GM21786 (cell line): ENCODE measurements around the gene MMP11.

Experiments used
- ATAC-seq: cut with Tn5 transposase; IDR thresholded peaks from one replicate; pipeline ENCODE4 v1.9.1; 2021; ENCODE audit not compliant: unreplicated experiment

Gene MMP11

DNA sequence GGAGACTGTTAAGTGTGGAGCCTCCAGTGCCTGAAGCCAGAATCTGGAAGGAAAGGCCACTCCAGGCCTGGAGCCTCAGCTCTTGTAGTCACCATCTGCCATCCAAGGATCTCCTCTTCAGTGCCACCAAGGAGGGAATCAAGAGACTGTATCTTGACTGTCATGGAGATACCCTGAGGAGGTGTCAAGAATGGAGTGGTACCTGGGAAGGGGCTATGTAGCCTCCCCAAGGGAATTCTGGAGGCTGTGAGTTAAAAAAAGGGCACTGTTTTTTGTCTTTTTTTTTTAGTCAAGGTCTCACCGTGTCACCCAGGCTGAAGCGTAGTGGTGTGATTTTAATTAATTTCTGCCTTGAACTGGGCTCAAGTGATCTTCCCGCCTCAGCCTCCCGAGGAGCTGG lies 13.1 kb upstream of the MMP11 start:
- ATAC-seq: no peak

DNA sequence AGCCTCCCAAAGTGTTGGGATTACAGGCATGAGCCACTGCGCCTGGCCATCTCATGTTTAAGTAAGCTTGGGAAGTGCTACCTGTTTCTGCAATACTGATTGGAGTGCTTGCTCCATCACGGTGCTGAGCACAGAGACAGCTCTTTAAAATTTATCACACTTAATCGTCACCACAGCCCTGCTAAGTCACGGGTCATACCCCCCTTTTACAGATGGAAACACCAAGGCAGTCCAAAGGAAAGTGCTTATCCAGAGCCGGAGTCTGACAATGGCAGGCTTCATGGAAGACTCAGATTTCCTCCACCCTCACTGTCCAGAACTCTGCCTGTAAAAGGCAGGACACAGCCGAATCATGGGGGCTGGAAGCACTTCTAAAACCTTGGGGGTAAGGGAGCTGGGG lies 12.6 kb upstream of the MMP11 start:
- no peak for ATAC-seq

DNA sequence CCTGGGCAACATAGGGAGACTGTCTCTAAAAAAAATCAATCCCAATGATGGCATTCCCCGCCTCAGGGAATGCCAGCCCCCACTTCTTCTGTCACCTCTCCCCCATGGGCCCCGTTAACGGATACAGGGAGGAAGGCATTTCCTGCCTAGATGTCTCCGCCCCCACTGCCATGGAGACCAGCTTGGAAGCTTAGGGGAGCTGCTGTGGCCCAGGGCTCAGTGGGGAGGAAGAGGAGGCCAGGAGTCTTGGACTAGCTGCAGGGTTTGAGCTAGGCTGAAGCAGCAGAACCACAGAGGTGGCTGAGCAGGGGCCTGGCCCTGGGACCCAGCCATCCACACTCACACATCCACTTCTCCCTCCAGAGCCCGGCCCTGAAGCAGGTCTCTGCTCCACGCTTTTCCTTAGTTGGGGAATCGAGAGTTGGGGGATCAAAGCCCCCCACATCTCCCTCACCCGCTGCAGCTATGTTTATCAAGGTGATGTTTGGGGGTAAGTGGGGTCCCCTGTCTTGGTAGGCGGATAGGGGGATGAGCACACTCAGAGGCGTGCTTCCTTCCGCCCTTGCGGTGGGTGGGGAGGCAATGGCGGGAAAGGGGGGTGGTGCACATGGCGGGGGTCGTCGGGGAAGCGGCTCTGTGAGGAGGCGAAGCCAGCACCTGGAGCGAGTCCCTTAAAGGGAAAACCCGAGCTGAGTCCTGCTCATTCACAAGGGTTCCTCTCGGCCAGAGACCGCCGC lies 9.6 kb upstream of the MMP11 start, which contains the start of gene C22orf15:
Gene C22orf15 (plus strand): TSS at position 149 of the 737 bp plus-strand sequence. CDS start 317 bp downstream, at position 466.
- no peak for ATAC-seq

DNA sequence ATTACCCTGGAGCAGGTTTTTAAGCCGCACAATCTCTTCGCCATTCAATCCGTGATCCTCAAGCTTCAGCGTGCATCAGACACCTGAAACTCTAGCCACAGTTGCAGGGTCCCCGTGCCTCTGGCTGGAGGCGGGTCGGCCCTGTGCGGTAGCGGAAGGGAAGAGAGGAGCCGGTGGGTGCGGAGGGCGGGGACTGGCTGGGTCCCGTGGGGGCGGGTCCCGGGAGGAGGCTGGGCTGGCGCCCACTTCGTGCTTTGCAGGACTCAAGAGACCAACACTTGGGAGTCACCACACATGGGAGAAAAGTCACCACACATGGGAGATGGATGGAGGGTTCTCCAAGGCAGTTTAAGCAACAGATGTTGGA lies 9.1 kb upstream of the MMP11 start:
- no peak for ATAC-seq

DNA sequence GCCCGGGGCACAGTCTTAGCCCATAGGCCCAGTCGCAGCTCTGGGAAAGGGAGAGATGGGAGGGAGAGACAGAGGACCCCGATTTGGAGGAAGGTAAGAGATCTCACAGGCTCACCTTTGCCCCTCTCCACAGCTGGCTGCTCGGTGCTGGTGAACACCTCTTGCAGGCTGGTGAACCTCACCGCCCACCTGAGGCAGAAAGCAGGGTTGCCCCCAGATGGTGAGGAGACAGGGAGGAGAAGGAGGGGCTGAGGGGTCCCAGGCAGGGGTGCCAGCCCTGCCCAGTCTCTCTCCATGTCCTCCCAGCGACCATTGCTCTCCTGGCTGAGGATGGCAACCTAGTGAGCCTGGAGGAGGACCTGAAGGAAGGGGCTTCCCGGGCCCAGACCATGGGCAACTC lies 8.7 kb upstream of the MMP11 start:
- no peak for ATAC-seq

DNA sequence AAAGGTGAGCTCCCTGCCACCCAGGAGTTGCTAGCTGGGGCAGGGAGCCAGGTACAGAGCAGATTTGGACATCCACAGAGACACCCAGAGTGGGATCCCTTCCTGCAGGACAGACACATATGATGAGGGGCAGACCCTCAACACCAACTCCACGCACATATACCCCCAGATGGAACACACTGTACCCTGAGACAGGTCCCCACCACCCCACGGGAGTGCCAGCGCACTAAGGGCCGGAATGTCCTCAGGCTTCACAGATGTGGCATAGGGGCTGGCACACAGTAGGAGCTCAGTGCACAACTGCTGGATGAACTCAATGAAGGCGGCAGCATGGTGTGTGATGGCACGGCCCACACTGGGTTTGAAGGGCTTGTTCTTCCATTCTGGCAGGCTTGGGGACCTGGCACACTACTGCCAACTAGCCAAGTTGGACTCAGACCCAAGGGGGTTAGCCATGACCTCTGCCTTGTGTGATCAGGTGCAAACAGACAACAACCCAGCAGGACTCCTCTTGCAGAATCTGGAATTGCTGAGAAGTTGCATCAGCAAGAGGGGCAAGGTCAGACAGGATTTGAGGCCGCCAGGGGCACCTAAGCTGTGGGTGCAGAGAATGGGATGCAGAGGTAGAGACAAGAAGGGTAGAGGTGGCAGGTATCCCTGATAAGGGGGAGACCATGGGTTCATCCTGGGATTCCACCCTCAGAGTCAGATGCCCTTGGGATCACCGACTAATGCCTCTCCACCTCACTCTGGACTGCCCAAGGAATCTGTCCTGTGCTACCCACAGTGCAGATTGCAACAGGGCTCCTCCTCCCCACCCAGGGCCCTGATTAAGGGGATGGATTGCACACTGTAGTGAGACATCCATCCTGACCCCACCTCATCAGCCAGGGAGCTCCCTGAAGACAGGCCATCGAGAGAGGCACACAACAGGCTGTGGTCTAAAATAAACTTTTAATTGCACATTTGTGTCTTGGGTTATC lies 7.5 kb upstream of the MMP11 start:
- no peak for ATAC-seq

DNA sequence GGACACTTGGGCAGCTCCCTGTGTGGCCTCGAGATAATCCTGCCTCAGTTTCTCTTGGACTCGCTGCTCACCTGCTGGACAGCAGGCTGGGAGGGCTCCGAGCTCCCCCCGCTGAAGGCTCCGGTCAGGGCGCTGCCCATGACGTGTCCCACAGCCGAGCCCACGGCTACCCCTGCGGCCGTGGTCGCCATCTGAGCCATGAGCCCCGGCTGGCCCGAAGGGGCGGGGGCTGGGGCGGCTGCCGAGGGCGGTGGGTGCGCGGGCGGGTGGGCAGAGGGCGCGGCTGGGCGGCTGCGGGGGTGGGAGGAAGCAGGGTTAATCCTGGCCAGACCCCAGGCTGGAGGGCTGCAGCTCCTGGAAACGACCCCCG lies 5.4 kb upstream of the MMP11 start:
- ATAC-seq: no peak

DNA sequence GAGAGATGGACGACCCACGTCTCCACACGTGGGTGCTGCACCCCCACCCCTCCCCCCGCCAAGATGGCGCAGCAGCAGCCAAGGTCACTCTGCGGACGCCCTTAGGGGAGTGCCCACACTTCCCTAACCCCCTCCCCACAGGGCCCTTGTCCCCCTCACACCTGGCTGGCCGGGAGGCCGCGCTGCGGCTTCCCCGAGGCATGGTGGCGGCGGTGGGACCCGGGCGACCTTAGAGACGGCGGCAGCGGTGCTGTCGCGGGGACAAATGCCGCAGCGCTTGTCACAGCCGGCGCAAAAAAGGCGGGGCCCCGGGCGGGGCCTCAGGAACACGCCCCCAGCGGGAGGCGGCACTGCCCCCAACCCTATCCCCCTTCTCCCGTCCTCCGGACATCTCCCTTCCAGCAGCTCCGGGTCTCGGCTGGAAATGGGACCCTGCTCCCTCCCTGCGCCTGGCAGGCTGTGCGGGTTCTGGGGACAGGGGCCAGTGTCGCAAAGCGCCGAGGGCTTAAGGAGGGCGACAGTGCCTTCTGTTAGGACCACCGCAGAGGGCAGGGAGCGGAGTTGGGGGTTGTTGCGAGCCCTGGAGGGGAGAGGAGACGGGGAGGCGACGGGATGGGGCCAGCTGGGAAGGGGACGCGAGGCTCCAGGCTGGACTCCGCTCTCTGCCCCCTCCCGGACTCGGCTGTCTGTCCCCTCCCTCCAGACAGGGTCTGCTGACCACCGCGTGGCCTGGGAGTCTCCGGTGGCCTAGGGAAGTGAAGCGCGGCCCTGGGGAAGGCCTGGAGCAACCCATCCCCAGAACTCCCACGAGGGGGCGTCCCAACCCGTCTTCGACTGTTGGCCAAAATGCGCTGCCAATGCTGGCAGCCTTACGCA lies 4.7 kb upstream of the MMP11 start, which contains the start of gene CHCHD10:
Gene CHCHD10 (minus strand): TSS at position 300 of the 876 bp plus-strand sequence. CDS start 98 bp downstream, at position 202.
- peak; percentile 51 for ATAC-seq

DNA sequence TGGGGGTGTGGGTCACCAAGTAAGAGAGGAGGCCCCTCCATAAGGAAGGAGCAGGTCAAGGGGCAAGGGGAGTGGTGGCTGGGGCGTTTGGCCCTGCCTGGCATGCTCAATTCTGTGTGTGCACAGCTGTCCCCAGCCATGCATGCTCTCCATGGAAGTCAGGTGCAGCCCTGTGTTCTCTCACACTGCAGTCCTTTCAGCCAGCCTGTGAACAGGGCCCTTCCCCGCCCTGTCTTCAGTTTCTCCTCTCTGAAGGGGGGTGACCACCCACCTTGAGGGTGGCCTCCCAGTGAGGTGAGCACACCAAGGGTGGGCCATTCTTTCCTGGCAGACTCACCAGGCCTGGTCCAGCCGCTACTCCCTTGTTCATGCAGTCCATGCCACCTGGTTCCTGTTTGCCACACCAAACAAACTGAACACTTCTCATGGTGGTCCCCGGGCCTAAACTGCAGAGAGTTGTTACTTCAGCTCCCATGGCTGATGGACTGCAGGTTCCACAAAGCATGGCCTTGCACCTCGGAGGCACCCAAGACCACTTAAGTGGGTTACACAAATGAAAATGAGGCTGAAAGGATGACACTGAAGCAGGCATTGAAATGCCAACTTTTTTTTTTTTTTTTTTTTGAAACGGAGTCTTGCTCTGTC lies 3.2 kb upstream of the MMP11 start:
- no peak for ATAC-seq

DNA sequence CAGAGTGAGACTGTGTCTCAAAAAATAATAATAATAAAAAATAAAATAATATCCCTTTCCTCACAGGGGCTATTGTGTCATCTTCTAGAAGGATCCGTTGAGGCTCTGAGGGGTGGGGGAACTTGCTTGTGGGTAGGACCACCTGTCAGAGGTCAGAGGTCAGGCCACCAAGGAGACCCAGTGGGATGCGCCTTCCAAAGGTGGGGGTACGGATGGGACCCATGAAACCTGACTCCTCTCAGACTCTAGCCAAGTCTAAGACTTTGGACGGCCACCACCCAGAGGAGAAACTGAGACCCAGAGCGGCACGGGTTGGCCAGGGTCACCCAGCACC lies 367 bp upstream of the MMP11 start:
- ATAC-seq: no peak

DNA sequence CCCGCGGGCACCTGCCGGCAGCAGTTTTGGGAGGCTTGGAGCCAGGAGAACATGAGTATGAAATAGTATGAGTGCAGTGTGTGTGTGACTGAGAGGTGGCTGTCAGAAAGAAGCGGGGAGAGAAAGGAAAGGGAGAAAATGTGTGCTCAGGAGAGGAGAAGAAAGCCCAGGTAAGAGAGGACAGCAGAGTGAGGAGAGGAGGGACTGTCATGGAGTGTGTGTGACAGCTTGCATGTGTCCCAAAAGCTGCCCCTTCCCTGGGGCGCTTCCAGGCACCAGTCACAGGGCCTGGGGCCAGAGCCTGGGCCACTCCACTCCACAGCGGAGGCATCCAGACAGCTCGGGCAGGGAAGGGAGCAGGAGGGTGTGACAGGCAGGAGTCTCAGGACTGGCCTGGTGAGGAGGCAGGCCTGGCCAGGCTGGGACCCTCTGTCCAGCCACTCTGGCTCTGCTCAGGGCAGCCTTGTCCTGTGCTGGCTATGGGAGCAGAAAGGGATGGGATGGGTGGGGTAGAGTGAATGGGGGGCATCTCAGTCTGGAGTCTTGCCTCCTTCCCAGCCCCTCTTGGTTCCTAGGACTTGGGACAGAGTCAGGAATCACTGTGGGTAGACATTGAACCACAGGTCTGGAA lies 949 bp downstream of the MMP11 start:
- no peak for ATAC-seq

DNA sequence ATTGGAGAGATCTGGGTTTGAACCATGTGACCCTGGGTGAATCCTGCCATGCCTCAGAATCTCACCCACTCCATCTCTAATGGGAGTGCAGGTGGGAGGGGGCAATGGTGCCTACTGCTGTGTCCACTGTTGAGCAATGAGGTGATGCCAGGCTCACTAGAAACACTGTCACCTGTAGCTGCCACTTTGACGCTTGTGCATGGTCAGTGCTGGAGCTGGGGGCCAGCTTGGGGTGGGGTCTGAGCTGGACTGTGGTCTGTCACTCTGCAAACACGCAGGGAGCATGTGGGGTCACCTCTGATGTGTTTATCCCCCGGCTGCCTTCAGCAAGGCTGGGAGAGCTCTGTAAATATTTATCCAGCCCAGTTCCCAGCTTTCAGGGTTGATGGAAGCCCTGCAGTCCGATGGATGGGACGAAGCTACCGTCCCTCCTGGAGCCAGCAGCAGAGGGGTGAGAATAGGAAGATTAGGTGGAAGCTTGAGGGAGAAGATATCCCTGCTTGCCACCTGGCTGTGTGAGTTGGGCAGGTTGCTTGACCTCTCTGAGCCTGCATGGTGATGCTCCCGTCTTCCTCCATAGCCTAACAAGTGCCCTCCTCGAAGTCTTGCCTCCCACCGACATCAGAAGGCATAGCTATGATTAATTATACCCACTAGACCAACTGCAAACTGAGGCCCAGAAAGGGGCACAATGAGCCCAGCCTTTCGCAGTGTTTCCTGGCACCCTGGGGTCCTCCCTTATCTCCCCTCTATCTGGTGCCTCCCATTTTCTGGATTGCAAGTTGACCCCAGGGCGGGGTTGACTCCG lies 1.7 kb downstream of the MMP11 start:
- ATAC-seq: no peak

DNA sequence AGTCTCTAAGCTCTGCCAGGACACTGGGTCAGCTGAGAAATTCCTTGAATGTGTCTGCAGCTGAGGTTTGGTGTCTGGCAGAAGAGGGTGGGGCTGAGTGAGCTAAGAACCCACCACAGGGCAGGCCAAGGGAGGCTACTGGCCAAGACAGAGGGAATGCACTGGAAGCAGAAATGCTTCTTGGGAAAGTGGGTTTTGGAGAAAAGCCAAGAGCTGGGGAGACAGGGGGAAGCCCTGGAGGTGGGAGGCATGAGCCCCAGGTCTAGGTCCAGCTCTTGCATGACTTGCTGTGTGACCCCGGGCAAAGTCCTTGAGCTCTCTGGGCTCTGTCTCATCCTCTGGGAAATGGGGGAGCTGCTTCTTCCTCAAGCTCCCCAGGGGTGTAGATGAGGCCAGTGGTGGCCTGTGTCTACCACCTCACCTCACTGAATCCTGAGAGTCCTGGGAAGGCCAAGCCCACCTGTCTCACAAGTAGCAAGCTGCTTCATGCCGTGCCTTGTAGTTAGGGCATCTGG lies 2.3 kb downstream of the MMP11 start:
- no peak for ATAC-seq

DNA sequence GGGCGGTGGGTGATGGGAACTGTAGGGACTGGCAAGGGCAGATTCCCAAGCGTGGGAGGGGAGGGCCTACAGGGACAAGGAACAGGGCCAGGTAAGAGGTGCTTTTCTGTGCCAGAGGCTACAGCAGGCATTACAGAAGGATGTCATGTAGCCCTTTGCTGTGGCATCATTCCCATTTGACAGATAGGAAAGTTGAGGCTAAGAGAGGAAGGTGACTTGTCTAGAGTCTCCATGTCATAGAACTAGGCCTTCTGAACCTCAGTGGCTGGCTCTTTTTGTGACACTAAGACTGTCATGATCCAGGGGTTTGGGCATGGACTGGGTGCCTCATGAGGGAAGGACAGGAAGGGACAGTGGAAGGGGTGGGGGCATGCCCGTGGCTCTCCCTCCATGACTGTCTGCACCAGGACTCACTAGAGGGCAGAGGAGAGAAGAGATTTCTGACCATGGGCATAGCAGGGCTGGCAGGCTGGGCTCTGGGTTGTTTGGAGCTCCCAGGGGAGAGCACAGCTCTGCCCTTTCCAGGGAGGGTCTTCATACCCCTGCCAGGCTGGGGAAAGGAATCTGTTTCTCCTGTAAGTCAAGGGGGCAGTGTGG lies 3.2 kb downstream of the MMP11 start:
- no peak for ATAC-seq

DNA sequence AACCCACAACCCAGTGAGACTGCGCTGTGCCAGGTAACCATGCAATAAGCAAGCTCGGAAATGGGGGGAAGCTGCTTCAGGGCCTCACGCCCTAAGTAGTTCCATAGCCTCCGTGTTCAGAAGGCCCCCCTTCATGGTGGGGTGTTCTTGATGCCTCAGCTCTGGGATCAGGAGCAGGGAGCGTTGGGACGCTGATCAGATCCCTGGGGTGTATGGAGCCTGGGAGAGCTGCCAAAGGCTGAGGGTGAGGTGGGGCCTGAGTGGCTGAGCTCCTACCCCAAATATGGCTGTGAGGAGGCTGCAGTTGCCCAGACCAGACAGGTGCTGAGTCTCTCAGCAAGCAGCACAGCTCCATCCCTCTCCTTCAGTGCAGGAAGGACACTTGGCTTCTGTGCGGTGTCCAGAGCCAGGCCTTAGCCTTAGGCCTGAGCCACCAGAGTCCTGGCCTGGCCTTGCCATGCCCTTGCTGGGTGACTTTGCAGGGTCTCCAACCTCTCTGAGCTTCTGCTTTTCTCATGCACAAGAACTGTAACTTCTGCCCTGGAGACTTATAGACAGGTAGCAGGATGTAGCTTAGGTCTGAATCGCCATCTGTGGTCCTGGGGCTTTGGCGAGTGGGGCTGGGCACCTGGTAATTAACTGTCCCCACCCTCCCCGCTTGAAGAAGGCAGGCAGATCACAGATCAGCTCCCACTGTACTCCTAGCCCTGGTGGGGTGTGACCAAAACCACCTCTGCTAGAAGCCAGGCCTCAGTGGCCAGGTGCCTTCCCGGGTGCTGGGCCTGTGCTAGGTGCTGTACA lies 5.3 kb downstream of the MMP11 start:
- ATAC-seq: no peak

DNA sequence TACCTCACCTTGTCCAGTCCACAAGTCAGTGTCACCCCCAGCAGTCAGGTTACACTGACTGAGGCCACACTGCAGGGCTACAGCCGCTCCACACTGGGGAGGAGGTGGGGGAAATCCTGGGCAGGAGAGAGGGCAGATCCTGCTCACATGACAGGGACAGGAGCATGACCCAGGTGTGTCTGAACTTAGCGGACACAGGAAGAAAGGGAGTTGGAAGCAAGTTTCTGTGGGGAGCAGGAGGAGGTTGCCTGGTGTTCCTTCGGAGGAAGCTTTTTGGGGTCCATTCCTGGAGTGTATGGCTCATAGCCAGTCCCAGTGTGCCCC lies 5.9 kb downstream of the MMP11 start:
- no peak for ATAC-seq

DNA sequence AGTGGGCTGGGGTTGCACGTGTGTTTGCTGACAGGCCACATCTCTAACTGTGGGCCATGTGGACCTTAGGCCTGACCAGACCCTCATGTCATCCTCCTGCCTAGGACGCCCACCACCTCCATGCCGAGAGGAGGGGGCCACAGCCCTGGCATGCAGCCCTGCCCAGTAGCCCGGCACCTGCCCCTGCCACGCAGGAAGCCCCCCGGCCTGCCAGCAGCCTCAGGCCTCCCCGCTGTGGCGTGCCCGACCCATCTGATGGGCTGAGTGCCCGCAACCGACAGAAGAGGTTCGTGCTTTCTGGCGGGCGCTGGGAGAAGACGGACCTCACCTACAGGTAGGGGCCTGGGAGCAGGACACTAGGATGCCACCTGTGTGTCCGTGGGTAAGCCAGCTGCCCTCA lies 6.4 kb downstream of the MMP11 start:
- ATAC-seq: no peak

DNA sequence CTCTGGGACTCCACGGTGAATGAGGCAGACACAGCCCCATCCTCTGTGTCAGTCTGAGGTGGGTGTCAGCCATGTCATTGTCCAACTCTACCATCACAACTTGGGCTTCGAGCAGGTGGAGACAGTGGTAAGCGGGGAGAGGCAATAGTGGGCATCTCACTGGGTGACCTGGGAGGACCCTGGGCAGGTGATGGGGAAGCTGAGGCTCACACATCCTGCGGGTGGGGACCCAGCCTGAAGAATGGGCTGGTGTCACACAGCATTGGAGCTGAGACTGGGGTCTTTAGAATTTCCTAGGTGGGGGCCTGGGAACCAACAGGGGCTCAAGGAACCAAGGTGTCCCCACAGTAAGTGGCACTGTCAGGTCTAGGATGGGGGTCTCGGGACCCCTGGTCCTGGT lies 7.1 kb downstream of the MMP11 start:
- ATAC-seq: no peak
